GM12875 (cell line): ENCODE results near the gene TULP3.

Experiments
- H3K4me3 ChIP-seq: one replicate; pipeline ENCODE4 v1.5.1; 2011; ENCODE audit warnings: low read depth, low read length, control low read depth
- TF ChIP-seq, protein P1 (sequence below): IDR thresholded peaks from 2 replicates; pipeline ENCODE4 v1.5.1; 2011; ENCODE audit warnings: low read depth, mild to moderate bottlenecking, control low read depth, inconsistent platforms, low read length, moderate library complexity, borderline replicate concordance; ENCODE audit not compliant: insufficient read depth

The TULP3 gene

DNA sequence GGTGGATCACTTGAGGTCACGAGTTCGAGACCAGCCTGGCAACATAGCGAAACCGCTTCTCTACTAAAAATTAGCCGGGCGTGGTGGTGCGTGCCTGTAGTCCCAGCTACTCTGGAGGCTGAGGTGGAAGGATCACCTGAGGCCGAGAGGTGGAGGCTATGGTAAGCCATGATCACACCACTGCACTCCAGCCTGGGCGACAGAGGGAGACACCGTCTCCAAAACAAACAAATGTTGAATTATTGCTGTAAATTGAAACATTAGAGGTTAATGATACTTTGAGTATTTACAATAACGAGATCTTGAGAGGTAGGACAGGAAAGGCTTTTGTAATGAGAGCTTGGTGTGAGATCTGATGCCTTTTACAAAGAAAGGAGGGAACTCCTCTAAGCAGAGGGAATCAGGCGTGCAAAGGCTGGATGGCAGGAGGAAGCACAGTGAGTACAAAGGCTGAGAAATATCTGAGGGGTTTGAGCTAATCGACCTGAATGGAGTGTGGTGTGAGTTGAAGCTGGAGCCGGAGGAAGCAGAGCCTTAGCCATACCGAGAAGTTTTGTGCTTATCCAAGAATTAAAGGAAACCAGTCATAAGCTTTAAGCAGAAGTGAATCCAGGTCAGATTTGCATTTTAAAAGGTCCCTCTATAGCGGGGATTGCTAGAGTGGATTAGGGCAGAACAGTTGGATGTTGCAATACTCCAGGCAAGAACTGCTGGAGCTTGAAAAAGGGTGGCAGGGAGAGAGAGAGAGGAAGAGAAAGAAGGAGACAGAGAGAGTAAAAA is 12.5 kb upstream of the TULP3 start:
- TF ChIP-seq, protein P1, sequence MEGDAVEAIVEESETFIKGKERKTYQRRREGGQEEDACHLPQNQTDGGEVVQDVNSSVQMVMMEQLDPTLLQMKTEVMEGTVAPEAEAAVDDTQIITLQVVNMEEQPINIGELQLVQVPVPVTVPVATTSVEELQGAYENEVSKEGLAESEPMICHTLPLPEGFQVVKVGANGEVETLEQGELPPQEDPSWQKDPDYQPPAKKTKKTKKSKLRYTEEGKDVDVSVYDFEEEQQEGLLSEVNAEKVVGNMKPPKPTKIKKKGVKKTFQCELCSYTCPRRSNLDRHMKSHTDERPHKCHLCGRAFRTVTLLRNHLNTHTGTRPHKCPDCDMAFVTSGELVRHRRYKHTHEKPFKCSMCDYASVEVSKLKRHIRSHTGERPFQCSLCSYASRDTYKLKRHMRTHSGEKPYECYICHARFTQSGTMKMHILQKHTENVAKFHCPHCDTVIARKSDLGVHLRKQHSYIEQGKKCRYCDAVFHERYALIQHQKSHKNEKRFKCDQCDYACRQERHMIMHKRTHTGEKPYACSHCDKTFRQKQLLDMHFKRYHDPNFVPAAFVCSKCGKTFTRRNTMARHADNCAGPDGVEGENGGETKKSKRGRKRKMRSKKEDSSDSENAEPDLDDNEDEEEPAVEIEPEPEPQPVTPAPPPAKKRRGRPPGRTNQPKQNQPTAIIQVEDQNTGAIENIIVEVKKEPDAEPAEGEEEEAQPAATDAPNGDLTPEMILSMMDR: no peak

DNA sequence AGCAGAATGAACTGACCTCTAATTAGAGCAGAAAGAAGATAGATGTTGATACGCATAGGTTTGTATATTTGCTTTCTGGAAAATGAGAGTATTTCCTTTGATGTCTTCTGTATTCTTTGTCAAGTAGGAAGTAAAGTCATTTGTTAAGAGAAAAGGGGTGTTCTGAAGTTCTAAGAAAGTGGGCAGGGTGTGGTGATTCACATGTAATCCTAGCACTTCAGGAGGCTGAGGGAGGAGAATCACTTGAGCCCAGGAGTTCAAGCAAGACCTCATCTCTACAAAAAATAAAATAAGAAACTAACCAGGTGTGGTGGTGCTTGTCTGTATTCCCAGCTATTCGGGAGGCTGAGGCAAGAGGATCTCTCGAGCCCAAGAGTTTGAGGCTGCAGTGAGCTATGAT is 10.8 kb upstream of the TULP3 start:
- H3K4me3 ChIP-seq: no peak overlapping the region

More for the DNA sequence above, 12.5 kb upstream of the TULP3 start:
- H3K4me3 ChIP-seq: peak overlapping the region; percentile 94

GRCh38 chr12:2884810-2885209 is 5.9 kb upstream of the TULP3 start:
- no peak overlapping the region for H3K4me3 ChIP-seq
- TF ChIP-seq, protein P1: no peak

More for the DNA sequence above, 10.8 kb upstream of the TULP3 start:
- TF ChIP-seq, protein P1: no peak

- H3K4me3 ChIP-seq: no peak overlapping the region
- TF ChIP-seq, protein P1: no peak
These were observed 3.8 kb upstream of the TULP3 start for GRCh38 chr12:2886768-2887450.

- H3K4me3 ChIP-seq: peak overlapping the region; percentile 93
- TF ChIP-seq, protein P1: no peak
These were observed 697 bp upstream of the TULP3 start for GRCh38 chr12:2890001-2890387.

DNA sequence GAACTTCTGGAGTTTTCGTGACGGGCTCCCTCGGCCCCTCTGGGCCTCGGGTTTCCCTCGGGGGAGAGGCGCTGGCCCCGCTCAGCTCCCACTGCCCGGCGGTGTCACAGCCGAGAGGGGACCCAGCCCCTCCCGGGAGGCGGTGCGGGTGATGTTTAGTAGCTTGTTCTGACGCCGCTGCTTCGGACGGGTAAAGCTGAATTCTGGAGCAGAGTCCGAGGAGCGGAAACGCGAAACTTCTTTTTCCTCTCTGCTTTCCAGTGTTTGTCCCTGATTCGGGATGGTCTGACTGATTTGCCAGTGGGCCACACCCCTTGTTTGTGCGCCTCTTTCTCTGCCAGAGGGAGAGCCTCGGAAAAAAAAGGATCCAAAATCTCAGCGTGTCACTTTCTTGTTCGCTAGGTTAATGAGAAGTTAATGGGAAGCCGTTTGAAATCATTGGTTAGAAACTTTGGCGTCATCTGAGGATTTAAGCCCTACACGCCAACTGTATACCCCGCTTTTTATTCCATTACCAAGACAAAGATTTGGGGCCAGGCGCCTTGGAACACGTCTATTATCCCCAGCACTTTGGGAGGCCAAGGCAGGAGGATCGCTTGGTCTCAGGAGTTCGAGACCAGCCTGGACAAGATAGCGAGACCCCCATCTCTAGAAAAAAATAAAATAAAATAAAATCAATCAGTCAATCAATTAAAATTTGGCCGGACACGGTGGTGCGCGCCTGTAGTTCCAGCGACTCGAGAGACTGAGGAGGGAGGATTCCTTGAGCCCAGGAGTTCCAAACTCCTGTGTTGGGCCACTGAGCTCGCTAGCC is 756 bp downstream of the TULP3 start:
- TF ChIP-seq, protein P1: no peak
- H3K4me3 ChIP-seq: peak overlapping the region; percentile 93
